Sigmoid colon (tissue), 7 donors: ENCODE data around the gene CPSF7. TPM values are rescaled to one million over a fixed set of nuclear protein-coding genes. Genes with fewer than 3 reads are reported as not detected.

Source experiments
- DNase-seq: peaks from one replicate; pipeline ENCODE4 v3.0.0-alpha.2; 2019
- H3K27ac ChIP-seq, 4 donors: fragments of 200-600 bp; sonication (generic); one replicate each; pipeline ENCODE4 v1.5.1; 2016 to 2019; ENCODE audit warnings: mild to moderate bottlenecking in 1 of 4
- H3K27me3 ChIP-seq, 3 donors: fragments of 200-600 bp; sonication (generic); one replicate each; pipeline ENCODE4 v1.5.1; 2019; ENCODE audit warnings: mild to moderate bottlenecking in 1 of 3
- H3K36me3 ChIP-seq, 4 donors: fragments of 200-600 bp; sonication (generic); one replicate each; pipeline ENCODE4 v1.5.1; 2016 to 2019
- H3K4me1 ChIP-seq, 4 donors: fragments of 200-600 bp; sonication (generic); one replicate each; pipeline ENCODE4 v1.5.1; 2017 to 2019
- H3K4me3 ChIP-seq, 4 donors: fragments of 200-600 bp; sonication (generic); one replicate each; pipeline ENCODE4 v1.5.1; 2017 to 2019; ENCODE audit warnings: mild to moderate bottlenecking in 2 of 4, moderate library complexity in 1 of 4
- H3K9me3 ChIP-seq, 4 donors: fragments of 200-600 bp in 3 of 4; sonication (generic) in 3 of 4; one replicate each; pipeline versions ENCODE4 v1.5.1 to v1.6.1; 2013 to 2019
- CTCF ChIP-seq, 4 experiments: fragments of 450-650 bp in 3 of 4; fragments of 200-600 bp in 1 of 4; IDR thresholded peaks; one replicate each; pipeline ENCODE4 v1.5.1; 2016 to 2019; ENCODE audit warnings: antibody characterized with exemption in 4 of 4, mild to moderate bottlenecking in 3 of 4, moderate library complexity in 2 of 4
- EP300 ChIP-seq, 4 donors: sonication (generic); formaldehyde crosslinking; IDR thresholded peaks; one replicate each; pipeline ENCODE4 v1.6.1; 2017; ENCODE audit warnings: antibody characterized with exemption in 4 of 4
- POLR2A ChIP-seq, 2 donors: fragments of 450-650 bp; IDR thresholded peaks; one replicate each; pipeline ENCODE4 v1.6.1; 2016; ENCODE audit warnings: antibody characterized with exemption in 2 of 2, mild to moderate bottlenecking in 2 of 2, moderate library complexity in 2 of 2
- POLR2AphosphoS5 ChIP-seq, 4 donors: sonication (generic); formaldehyde crosslinking; IDR thresholded peaks; one replicate each; pipeline ENCODE4 v1.6.1; 2017; ENCODE audit warnings: antibody characterized with exemption in 4 of 4
- WGBS, 2 donors: extraction: QIAGEN DNeasy Blood & Tissue Kit; methylation state at CpG; one replicate each; pipeline ENCODE4 v1.1.7; 2013; 5-methylcytosine and 5-hydroxymethylcytosine counted together
- intact Hi-C: fragments of 100-400 bp; cut with DNase I; formaldehyde crosslinking; loops from one replicate; pipeline ENCODE4 v1.15.1; 2023
- polyA plus RNA-seq, 3 donors: library from polyadenylated mRNA; stranded (reverse); fragments of 200-250 nt; gene quantifications; one replicate each; pipeline ENCODE4 v1.2.3, GENCODE V29; 2013
- total RNA-seq, 4 donors: library from RNA; depleted of rRNA; stranded (reverse); fragments of >200 nt; gene quantifications; one replicate each; pipeline ENCODE4 v1.1.0, GENCODE V29; 2016
- donor health status: healthy with polysubstance abuse.
- donor health status: Bipolar disorder and iron deficiency.
- donor health status: healthy.

The CPSF7 gene
- total and polyA plus RNA-seq, 7 donors: 18.0 to 48.4 (median 41.5) TPM

GRCh38 chr11:61453695-61454094, 23.9 kb upstream of the CPSF7 start:
- H3K27me3 ChIP-seq: no peaks in the 10 kb centered on the region
- H3K9me3 ChIP-seq: no peaks in the 10 kb centered on the region
- 76 to 83% methylated on average over 3 of the region's 3 CpGs for WGBS, 2 donors
- H3K4me1 ChIP-seq: peaks cover 0 to 41% (median 30%) of the 10 kb centered on the region in 4 donors
- TF ChIP-seq POLR2AphosphoS5 (IDR thresholded peaks at IDR 0.05) (peak in 1 of 4 donors; percentile 38), CTCF (IDR thresholded peaks at IDR 0.05) (no peak)
- no peaks in the 10 kb centered on the region for H3K36me3 ChIP-seq
- intact Hi-C loops: no loop called here
- H3K27ac ChIP-seq: peak overlapping the region in 3 of 4 donors; percentile 54 to 78 (median 68)
- no peak overlapping the region for H3K4me3 ChIP-seq
- DNase-seq: no peak

- intact Hi-C loops: no loop called here
- no peaks in the 10 kb centered on the region for H3K36me3 ChIP-seq
- H3K4me1 ChIP-seq: peaks cover 0 to 50% (median 39%) of the 10 kb centered on the region in 4 donors
- TF ChIP-seq EP300 (IDR thresholded peaks at IDR 0.05) (no peak), CTCF (IDR thresholded peaks at IDR 0.05) (no peak), POLR2A (IDR thresholded peaks at IDR 0.05) (no peak), POLR2AphosphoS5 (IDR thresholded peaks at IDR 0.05) (no peak)
- no peak overlapping the region for H3K4me3 ChIP-seq
- peak overlapping the region in 1 of 4 donors; percentile 78 for H3K27ac ChIP-seq
- WGBS, 2 donors: 94 to 99% methylated on average over 2 of the region's 2 CpGs
- H3K9me3 ChIP-seq: no peaks in the 10 kb centered on the region
- H3K27me3 ChIP-seq: no peaks in the 10 kb centered on the region
- DNase-seq: no peak
These were observed 23.1 kb upstream of the CPSF7 start for GRCh38 chr11:61452825-61453224.

GRCh38 chr11:61448552-61448927, 18.8 kb upstream of the CPSF7 start:
- 78 to 87% methylated on average over 7 of the region's 7 CpGs for WGBS, 2 donors
- Histone ChIP-seq H3K4me3 (no peak overlapping the region), H3K36me3 (peaks cover 0 to 17% (median 2%) of the 10 kb centered on the region in 4 donors), H3K27ac (peak overlapping the region; percentile 71 to 89 (median 80)), H3K9me3 (no peaks in the 10 kb centered on the region), H3K4me1 (peaks cover 0 to 66% (median 48%) of the 10 kb centered on the region in 4 donors), H3K27me3 (no peaks in the 10 kb centered on the region)
- peak; percentile 82 for DNase-seq
- TF ChIP-seq POLR2AphosphoS5 (IDR thresholded peaks at IDR 0.05) (peak in 1 of 4 donors; percentile 65), POLR2A (IDR thresholded peaks at IDR 0.05) (no peak), CTCF (IDR thresholded peaks at IDR 0.05) (no peak), EP300 (IDR thresholded peaks at IDR 0.05) (peak in 2 of 4 donors; percentile 8 to 78)
- intact Hi-C loops: no loop called here

- H3K27ac ChIP-seq: peak overlapping the region; percentile 71 to 89 (median 80)
- WGBS, 2 donors: 78 to 84% methylated on average over 12 of the region's 12 CpGs
These were observed 18.1 kb upstream of the CPSF7 start for GRCh38 chr11:61447601-61448551.

More at GRCh38 chr11:61447601-61448551, 18.1 kb upstream of the CPSF7 start:
- intact Hi-C loops: loop anchor here (1.0 to 2.0 kb wide), 2 partner anchors 12 to 25 kb away; no protein-coding TSS in a partner anchor
- Histone ChIP-seq H3K27me3 (no peaks in the 10 kb centered on the region), H3K36me3 (peaks cover 0 to 17% (median 2%) of the 10 kb centered on the region in 4 donors), H3K4me3 (no peak overlapping the region), H3K4me1 (peaks cover 0 to 60% (median 44%) of the 10 kb centered on the region in 4 donors), H3K9me3 (no peaks in the 10 kb centered on the region)
- DNase-seq: peak; percentile 78
- TF ChIP-seq CTCF (IDR thresholded peaks at IDR 0.05) (no peak), EP300 (IDR thresholded peaks at IDR 0.05) (peak in 2 of 4 donors; percentile 57 to 72), POLR2AphosphoS5 (IDR thresholded peaks at IDR 0.05) (peak; percentile 54 to 83 (median 80)), POLR2A (IDR thresholded peaks at IDR 0.05) (no peak)
